ENCODE results near the gene CFAP119. TPM values are rescaled to one million over a fixed set of nuclear protein-coding genes. Genes with fewer than 3 reads are reported as not detected.
A peak's percentile ranks its signal among the peaks of the same experiment; 100 is the strongest.

CFAP119 gene
- total and polyA plus RNA-seq, 7 experiments from 2014 or later, result 0.41 to 5.9 (median 2.8) TPM

- peak; percentile 84 for ATAC-seq
- peak; percentile 32 to 64 (median 51) for DNase-seq
- H3K27me3 ChIP-seq (ENCODE audit: control insufficient read depth in 2 of 2, insufficient read depth in 2 of 2, low read length in 2 of 2), result no peaks in the 10 kb centered on the region
- Mint-ChIP-seq H3K4me3 (peak overlapping the region; percentile 85 to 97 (median 90)), H3K27me3 (peaks cover 0 to 5% (median 0%) of the 10 kb centered on the region in 5 donors), H3K36me3 (peaks cover 0 to 19% (median 4%) of the 10 kb centered on the region in 5 donors), H3K27ac (peak overlapping the region in 7 of 9 donors; percentile 34 to 95 (median 73)), H3K9me3 (no peaks in the 10 kb centered on the region), H3K4me1 (peaks cover 15 to 40% (median 25%) of the 10 kb centered on the region in 7 donors)
- POLR2A ChIA-PET, result interaction anchor here (0.5 to 2.6 kb wide), 10 partner anchors 8 to 676 kb away, joined by 3 to 9 read pairs (median 4); partner anchors contain the start of genes FBRS and RNF40
- intact Hi-C loops (cut with micrococcal nuclease), result loop anchor here (1.0 kb wide), 2 partner anchors 13 to 39 kb away; partner anchors contain the start of genes CFAP119 (in 2 of the 2) and RNF40 (in 2 of the 2)
- CTCF ChIA-PET, result interaction anchor here (0.7 kb wide), 1 partner anchor 11 kb away, joined by 3 read pairs; no protein-coding TSS in a partner anchor
- peak overlapping the region; percentile 62 for H3K27ac ChIP-seq (ENCODE audit: low read depth, low read length)
- H3K4me3 ChIP-seq (ENCODE audit: low read length), result peak overlapping the region; percentile 57
- H3K36me3 ChIP-seq (ENCODE audit: control insufficient read depth in 2 of 3, insufficient read depth in 3 of 3, low read length in 3 of 3), result peaks cover 0 to 40% (median 6%) of the 10 kb centered on the region in 3 experiments
- H3K9me3 ChIP-seq (ENCODE audit: control insufficient read depth in 2 of 3, low read length in 3 of 3), result no peaks in the 10 kb centered on the region
- peaks cover 0 to 4% of the 10 kb centered on the region in 2 donors for H3K4me1 ChIP-seq (ENCODE audit: control insufficient read depth in 2 of 2, insufficient read depth in 2 of 2, low read length in 2 of 2)
Observed at GRCh38 chr16:30775392-30776188, 13.7 kb upstream of the CFAP119 start.

- ChIA-PET POLR2A (interaction anchor here (0.5 to 2.6 kb wide), 9 partner anchors 9 to 676 kb away, joined by 3 to 9 read pairs (median 4); partner anchors contain the start of genes FBRS and RNF40), CTCF (no interaction called here)
- ATAC-seq (no peak), DNase-seq (no peak)
- H3K27me3 Mint-ChIP-seq, result peaks cover 0 to 5% (median 0%) of the 10 kb centered on the region in 5 donors
- intact Hi-C loops (cut with micrococcal nuclease), result loop anchor here (1.0 kb wide), 2 partner anchors 13 to 39 kb away; partner anchors contain the start of genes CFAP119 (in 2 of the 2) and RNF40 (in 2 of the 2)
- H3K4me3 Mint-ChIP-seq, result peak overlapping the region; percentile 85 to 97 (median 90)
- Histone ChIP-seq H3K27me3 (ENCODE audit: control insufficient read depth in 2 of 2, insufficient read depth in 2 of 2, low read length in 2 of 2) (no peaks in the 10 kb centered on the region), H3K27ac (ENCODE audit: low read depth, low read length) (peak overlapping the region; percentile 62), H3K4me3 (ENCODE audit: low read length) (peak overlapping the region; percentile 57), H3K9me3 (ENCODE audit: control insufficient read depth in 2 of 3, low read length in 3 of 3) (no peaks in the 10 kb centered on the region), H3K36me3 (ENCODE audit: control insufficient read depth in 2 of 3, insufficient read depth in 3 of 3, low read length in 3 of 3) (peaks cover 0 to 45% (median 8%) of the 10 kb centered on the region in 3 experiments), H3K4me1 (ENCODE audit: control insufficient read depth in 2 of 2, insufficient read depth in 2 of 2, low read length in 2 of 2) (peaks cover 0 to 4% of the 10 kb centered on the region in 2 donors)
- peak overlapping the region in 7 of 9 donors; percentile 34 to 95 (median 73) for H3K27ac Mint-ChIP-seq
- H3K9me3 Mint-ChIP-seq, result no peaks in the 10 kb centered on the region
- peaks cover 15 to 40% (median 25%) of the 10 kb centered on the region in 7 donors for H3K4me1 Mint-ChIP-seq
- H3K36me3 Mint-ChIP-seq, result peaks cover 0 to 19% (median 4%) of the 10 kb centered on the region in 5 donors
Observed at GRCh38 chr16:30775131-30775391, 13.2 kb upstream of the CFAP119 start.

DNA sequence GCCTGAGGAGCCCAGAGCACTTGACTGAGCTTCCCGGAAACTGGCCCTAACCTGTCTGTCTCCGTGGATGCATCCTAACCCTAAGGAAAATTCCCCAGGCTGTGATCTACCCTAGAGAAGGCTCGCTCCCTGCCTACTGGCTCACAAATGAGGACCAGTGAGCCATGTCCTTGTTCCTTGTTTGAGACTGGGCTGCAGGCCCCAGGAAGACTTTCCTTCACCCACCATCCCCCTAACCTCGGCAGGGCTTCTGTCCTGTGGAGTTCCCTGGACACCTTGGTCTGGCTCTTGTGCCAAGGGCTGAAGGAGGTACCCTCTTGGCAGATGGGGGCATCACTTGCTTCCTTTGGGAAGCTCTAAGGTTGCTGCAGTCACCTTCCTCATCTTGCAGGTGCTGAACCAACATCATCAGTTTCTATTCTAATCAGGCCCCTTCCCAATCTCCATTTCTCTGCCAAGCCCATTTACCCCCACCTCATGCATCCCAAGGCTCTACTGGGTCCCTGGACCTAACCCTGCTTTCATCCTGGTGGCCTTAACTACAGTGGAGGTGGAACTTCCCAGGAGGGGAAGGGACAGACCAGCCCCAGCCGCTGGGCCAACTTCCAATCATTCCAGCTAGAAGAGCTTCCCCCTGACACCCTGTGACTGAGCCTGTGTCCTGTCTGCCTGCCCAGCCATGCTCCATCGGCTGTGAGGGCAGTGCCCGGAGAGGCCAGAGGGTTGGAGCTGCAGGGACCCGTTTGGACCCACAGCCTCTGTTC is 12.7 kb upstream of the CFAP119 start:
- POLR2A ChIA-PET, result interaction anchor here (0.5 to 2.6 kb wide), 9 partner anchors 9 to 677 kb away, joined by 3 to 9 read pairs (median 4); partner anchors contain the start of genes FBRS and RNF40
- no peaks in the 10 kb centered on the region for H3K27me3 ChIP-seq (ENCODE audit: control insufficient read depth in 2 of 2, insufficient read depth in 2 of 2, low read length in 2 of 2)
- Mint-ChIP-seq H3K4me1 (peaks cover 15 to 40% (median 25%) of the 10 kb centered on the region in 7 donors), H3K9me3 (no peaks in the 10 kb centered on the region), H3K36me3 (peaks cover 0 to 20% (median 4%) of the 10 kb centered on the region in 5 donors), H3K4me3 (peak overlapping the region; percentile 85 to 97 (median 90)), H3K27me3 (peaks cover 0 to 5% (median 0%) of the 10 kb centered on the region in 5 donors), H3K27ac (peak overlapping the region in 6 of 9 donors; percentile 32 to 95 (median 72))
- DNase-seq, result no peak
- no peak for ATAC-seq
- no peak overlapping the region for H3K4me3 ChIP-seq (ENCODE audit: low read length)
- H3K9me3 ChIP-seq (ENCODE audit: control insufficient read depth in 2 of 3, low read length in 3 of 3), result no peaks in the 10 kb centered on the region
- H3K27ac ChIP-seq (ENCODE audit: low read depth, low read length), result peak overlapping the region; percentile 62
- intact Hi-C loops (cut with micrococcal nuclease), result loop anchor here (1.0 kb wide), 2 partner anchors 12 to 40 kb away; partner anchors contain the start of genes CFAP119 (in 2 of the 2) and RNF40 (in 2 of the 2)
- H3K36me3 ChIP-seq (ENCODE audit: control insufficient read depth in 2 of 3, insufficient read depth in 3 of 3, low read length in 3 of 3), result peaks cover 0 to 49% (median 10%) of the 10 kb centered on the region in 3 experiments
- CTCF ChIA-PET, result no interaction called here
- H3K4me1 ChIP-seq (ENCODE audit: control insufficient read depth in 2 of 2, insufficient read depth in 2 of 2, low read length in 2 of 2), result peaks cover 0 to 4% of the 10 kb centered on the region in 2 donors

GRCh38 chr16:30773826-30774225 is 12.0 kb upstream of the CFAP119 start:
- Mint-ChIP-seq H3K4me3 (no peak overlapping the region), H3K36me3 (peaks cover 0 to 25% (median 7%) of the 10 kb centered on the region in 5 donors), H3K9me3 (no peaks in the 10 kb centered on the region), H3K27me3 (peaks cover 0 to 5% (median 0%) of the 10 kb centered on the region in 5 donors), H3K27ac (peak overlapping the region in 2 of 9 donors; percentile 71 to 89), H3K4me1 (peaks cover 15 to 43% (median 25%) of the 10 kb centered on the region in 7 donors)
- H3K4me1 ChIP-seq (ENCODE audit: control insufficient read depth in 2 of 2, insufficient read depth in 2 of 2, low read length in 2 of 2), result peaks cover 0 to 4% of the 10 kb centered on the region in 2 donors
- H3K27ac ChIP-seq (ENCODE audit: low read depth, low read length), result no peak overlapping the region
- ATAC-seq, result no peak
- no peak for DNase-seq
- H3K36me3 ChIP-seq (ENCODE audit: control insufficient read depth in 2 of 3, insufficient read depth in 3 of 3, low read length in 3 of 3), result peaks cover 0 to 57% (median 17%) of the 10 kb centered on the region in 3 experiments
- H3K27me3 ChIP-seq (ENCODE audit: control insufficient read depth in 2 of 2, insufficient read depth in 2 of 2, low read length in 2 of 2), result no peaks in the 10 kb centered on the region
- H3K9me3 ChIP-seq (ENCODE audit: control insufficient read depth in 2 of 3, low read length in 3 of 3), result no peaks in the 10 kb centered on the region
- intact Hi-C loops (cut with micrococcal nuclease), result no loop called here
- POLR2A ChIA-PET, result interaction anchor here (1.5 to 2.6 kb wide), 2 partner anchors 26 to 32 kb away, joined by 5 to 8 read pairs; no protein-coding TSS in a partner anchor
- no peak overlapping the region for H3K4me3 ChIP-seq (ENCODE audit: low read length)
- CTCF ChIA-PET, result no interaction called here

- Mint-ChIP-seq H3K4me1 (peaks cover 11 to 34% (median 19%) of the 10 kb centered on the region in 7 donors), H3K4me3 (no peak overlapping the region), H3K9me3 (no peaks in the 10 kb centered on the region), H3K27me3 (peaks cover 0 to under 1% (median 0%) of the 10 kb centered on the region in 5 donors), H3K36me3 (peaks cover 0 to 31% (median 12%) of the 10 kb centered on the region in 5 donors), H3K27ac (peak overlapping the region in 1 of 9 donors; percentile 31)
- POLR2A ChIA-PET, result interaction anchor here (1.6 kb wide), 1 partner anchor 24 kb away, joined by 5 read pairs; the partner anchor contains the start of gene PHKG2
- Histone ChIP-seq H3K27ac (ENCODE audit: low read depth, low read length) (no peak overlapping the region), H3K36me3 (ENCODE audit: control insufficient read depth in 2 of 3, insufficient read depth in 3 of 3, low read length in 3 of 3) (peaks cover 7 to 78% (median 29%) of the 10 kb centered on the region in 3 experiments), H3K27me3 (ENCODE audit: control insufficient read depth in 2 of 2, insufficient read depth in 2 of 2, low read length in 2 of 2) (no peaks in the 10 kb centered on the region), H3K4me3 (ENCODE audit: low read length) (no peak overlapping the region), H3K4me1 (ENCODE audit: control insufficient read depth in 2 of 2, insufficient read depth in 2 of 2, low read length in 2 of 2) (peaks cover 0 to 15% of the 10 kb centered on the region in 2 donors), H3K9me3 (ENCODE audit: control insufficient read depth in 2 of 3, low read length in 3 of 3) (no peaks in the 10 kb centered on the region)
- DNase-seq, result no peak
- CTCF ChIA-PET, result no interaction called here
- intact Hi-C loops (cut with micrococcal nuclease), result no loop called here
- ATAC-seq, result no peak
Observed at GRCh38 chr16:30771726-30772125, 9.9 kb upstream of the CFAP119 start.
